Activated naive CD8-positive, alpha-beta T cell treated with anti-CD3 and anti-CD28 coated beads for 36 hours (primary cell): ENCODE data around the gene ACTN2. TPM values are rescaled to one million over a fixed set of nuclear protein-coding genes. Genes with fewer than 3 reads are reported as not detected.

Experiments
- DNase-seq: peaks from one replicate; pipeline ENCODE4 v3.0.0; 2021
- H3K27ac Mint-ChIP-seq: one replicate; pipeline ENCODE4 v1.8.0; 2022; ENCODE audit warnings: mild to moderate bottlenecking, moderate library complexity, mixed read lengths
- H3K27me3 Mint-ChIP-seq: one replicate; pipeline ENCODE4 v1.8.0; 2022; ENCODE audit warnings: mild to moderate bottlenecking, mixed read lengths
- H3K36me3 Mint-ChIP-seq: one replicate; pipeline ENCODE4 v1.8.0; 2021; ENCODE audit warnings: mild to moderate bottlenecking, mixed read lengths
- H3K4me1 Mint-ChIP-seq: one replicate; pipeline ENCODE4 v1.8.0; 2021; ENCODE audit warnings: mixed read lengths
- H3K4me3 Mint-ChIP-seq: one replicate; pipeline ENCODE4 v1.8.0; 2022; ENCODE audit warnings: mild to moderate bottlenecking, moderate library complexity, mixed read lengths
- H3K9me3 Mint-ChIP-seq: one replicate; pipeline ENCODE4 v1.8.0; 2022; ENCODE audit warnings: mixed read lengths
- total RNA-seq, 2 experiments: library from RNA; stranded (reverse); gene quantifications; one replicate each; pipeline ENCODE4 v1.2.3, GENCODE V29; 2021

Gene ACTN2
- total RNA-seq, 2 experiments from 2014 or later: 0.37 to 0.38 TPM

DNA sequence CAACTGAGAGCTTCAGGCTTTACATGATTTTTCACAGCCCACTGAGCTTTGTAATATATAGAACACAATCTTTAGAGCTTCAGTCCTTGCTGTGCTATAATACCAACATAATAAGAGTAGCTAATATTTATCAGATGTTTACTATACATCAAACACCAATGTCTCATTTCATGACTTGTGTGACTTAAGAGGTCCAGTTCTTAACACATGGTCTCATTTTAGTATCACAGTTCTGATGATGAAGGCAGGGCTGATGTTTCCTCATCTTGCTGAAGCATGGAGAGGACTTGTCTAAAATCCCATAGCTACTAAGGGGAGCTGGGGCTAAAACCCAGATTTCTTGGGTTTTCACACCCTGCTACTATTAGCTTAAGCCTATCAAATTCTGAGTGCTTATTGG, 114.3 kb downstream of the ACTN2 start:
- Mint-ChIP-seq H3K27ac (peak overlapping the region; percentile 83), H3K36me3 (peaks cover 42% of the 10 kb centered on the region), H3K9me3 (no peaks in the 10 kb centered on the region), H3K4me3 (no peak overlapping the region), H3K4me1 (peaks cover 64% of the 10 kb centered on the region), H3K27me3 (no peaks in the 10 kb centered on the region)
- no peak for DNase-seq

DNA sequence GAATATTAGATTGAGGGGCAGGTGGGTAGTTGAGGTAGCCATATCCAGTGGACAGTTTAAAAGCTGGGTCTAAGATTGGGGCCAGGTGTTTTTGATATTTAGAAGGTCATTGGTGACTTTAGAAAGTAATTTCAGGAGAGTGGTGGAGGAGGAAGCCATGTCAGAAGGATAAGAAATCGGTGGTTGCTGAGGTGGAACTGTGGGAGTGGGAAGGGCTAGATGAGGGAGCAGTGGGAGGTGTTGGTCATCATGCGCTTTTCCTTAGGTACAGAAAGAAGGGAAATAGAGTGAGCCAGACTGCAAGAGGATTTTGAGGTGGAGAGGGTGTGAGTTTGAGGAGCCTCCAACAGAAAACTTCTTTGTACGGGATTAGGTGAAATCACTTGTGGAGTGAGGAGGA, 116.0 kb downstream of the ACTN2 start:
- H3K4me1 Mint-ChIP-seq: peaks cover 56% of the 10 kb centered on the region
- H3K9me3 Mint-ChIP-seq: no peaks in the 10 kb centered on the region
- no peak overlapping the region for H3K4me3 Mint-ChIP-seq
- no peaks in the 10 kb centered on the region for H3K27me3 Mint-ChIP-seq
- peak overlapping the region; percentile 8 for H3K27ac Mint-ChIP-seq
- peaks cover 41% of the 10 kb centered on the region for H3K36me3 Mint-ChIP-seq
- DNase-seq: no peak

DNA sequence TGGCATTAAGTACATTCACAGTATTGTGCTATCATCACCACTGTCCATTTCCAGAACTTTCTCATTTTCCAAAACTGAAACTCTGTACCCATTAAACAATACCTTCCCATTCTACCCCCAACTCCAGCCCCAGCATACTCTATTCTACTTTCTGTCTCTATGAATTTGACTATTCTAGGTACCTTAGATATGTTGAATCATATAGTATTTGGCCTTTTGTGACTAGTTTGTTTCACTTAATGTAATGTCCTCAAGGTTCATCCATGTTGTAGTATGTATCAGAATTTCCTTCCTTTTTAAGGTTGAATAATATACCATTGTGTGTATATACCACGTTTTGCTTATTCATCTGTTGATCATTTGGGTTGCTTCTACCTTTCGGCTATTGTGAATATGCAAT, 120.3 kb downstream of the ACTN2 start:
- H3K9me3 Mint-ChIP-seq: no peaks in the 10 kb centered on the region
- no peak for DNase-seq
- no peaks in the 10 kb centered on the region for H3K27me3 Mint-ChIP-seq
- H3K36me3 Mint-ChIP-seq: peaks cover 47% of the 10 kb centered on the region
- H3K4me1 Mint-ChIP-seq: peaks cover 40% of the 10 kb centered on the region
- no peak overlapping the region for H3K27ac Mint-ChIP-seq
- no peak overlapping the region for H3K4me3 Mint-ChIP-seq

DNA sequence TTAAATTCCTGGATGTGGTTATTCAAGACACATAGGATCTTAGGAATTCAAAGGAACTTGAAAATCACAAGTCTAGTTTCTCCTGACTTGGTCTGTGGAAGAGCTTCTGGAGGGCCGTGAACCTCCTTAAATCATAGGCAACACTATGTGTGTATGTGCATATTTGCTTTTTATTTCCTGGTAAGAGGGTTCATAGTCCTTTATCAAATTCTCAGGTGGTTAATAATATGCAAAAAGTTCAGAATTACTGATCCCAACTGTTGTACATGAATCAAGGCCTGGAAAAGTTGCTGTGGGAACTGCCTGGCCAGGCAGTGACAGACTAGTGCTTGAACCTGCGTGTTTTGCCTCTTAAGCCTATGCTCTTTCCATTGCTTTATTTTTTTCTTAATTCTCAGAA, 121.7 kb downstream of the ACTN2 start:
- peaks cover 39% of the 10 kb centered on the region for H3K36me3 Mint-ChIP-seq
- peaks cover 28% of the 10 kb centered on the region for H3K4me1 Mint-ChIP-seq
- H3K27ac Mint-ChIP-seq: no peak overlapping the region
- DNase-seq: no peak
- no peaks in the 10 kb centered on the region for H3K9me3 Mint-ChIP-seq
- no peaks in the 10 kb centered on the region for H3K27me3 Mint-ChIP-seq
- no peak overlapping the region for H3K4me3 Mint-ChIP-seq

DNA sequence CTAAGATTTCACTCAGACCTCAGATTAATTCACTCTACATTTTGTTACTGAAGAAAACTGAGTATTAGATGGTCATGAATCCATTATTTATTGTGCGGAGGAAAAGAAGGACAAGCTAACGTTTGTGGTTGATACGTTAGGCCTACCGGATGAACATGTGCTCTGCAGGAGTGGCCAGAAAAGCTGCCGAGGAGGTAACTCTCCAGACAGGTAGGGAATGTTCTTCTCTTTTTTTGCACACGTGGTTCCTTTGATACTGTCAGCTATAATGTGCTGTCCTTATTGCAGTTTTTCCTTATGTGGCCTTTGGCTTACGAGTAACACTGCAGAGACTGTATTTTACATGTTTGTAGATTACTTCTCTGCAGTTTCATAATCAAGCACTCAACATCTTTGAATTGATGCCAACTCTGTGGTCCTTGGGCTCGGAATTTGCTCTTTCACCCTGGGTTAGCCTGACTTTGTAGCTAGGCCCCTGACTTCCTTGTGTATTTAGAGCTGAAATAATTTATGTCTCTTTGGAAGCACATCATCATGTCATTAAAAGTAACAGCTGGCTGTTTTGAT, 122.3 kb downstream of the ACTN2 start:
- H3K9me3 Mint-ChIP-seq: no peaks in the 10 kb centered on the region
- H3K27me3 Mint-ChIP-seq: no peaks in the 10 kb centered on the region
- no peak overlapping the region for H3K4me3 Mint-ChIP-seq
- H3K27ac Mint-ChIP-seq: no peak overlapping the region
- H3K4me1 Mint-ChIP-seq: peaks cover 22% of the 10 kb centered on the region
- peaks cover 41% of the 10 kb centered on the region for H3K36me3 Mint-ChIP-seq
- no peak for DNase-seq

DNA sequence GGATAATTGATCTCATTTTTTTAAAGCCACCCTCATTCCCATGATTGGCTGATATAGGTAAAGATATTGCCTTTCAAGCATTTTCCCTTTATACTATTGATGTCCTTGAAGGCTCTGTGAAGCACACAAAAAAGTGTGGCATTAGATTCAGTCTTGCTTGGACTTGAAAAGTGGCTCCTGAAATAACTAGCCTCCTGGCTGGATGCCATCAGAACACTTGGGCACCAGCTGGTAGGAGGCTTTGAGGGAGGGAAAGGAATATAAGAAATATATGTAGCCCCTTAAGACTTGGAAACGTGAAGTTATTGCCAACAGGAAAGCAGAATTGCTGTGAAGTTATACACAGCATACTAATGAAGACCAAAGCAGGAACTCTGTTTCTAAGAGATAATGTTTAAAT, 122.8 kb downstream of the ACTN2 start:
- no peaks in the 10 kb centered on the region for H3K27me3 Mint-ChIP-seq
- no peak overlapping the region for H3K4me3 Mint-ChIP-seq
- DNase-seq: no peak
- peaks cover 22% of the 10 kb centered on the region for H3K4me1 Mint-ChIP-seq
- no peaks in the 10 kb centered on the region for H3K9me3 Mint-ChIP-seq
- peaks cover 42% of the 10 kb centered on the region for H3K36me3 Mint-ChIP-seq
- H3K27ac Mint-ChIP-seq: peak overlapping the region; percentile 40

DNA sequence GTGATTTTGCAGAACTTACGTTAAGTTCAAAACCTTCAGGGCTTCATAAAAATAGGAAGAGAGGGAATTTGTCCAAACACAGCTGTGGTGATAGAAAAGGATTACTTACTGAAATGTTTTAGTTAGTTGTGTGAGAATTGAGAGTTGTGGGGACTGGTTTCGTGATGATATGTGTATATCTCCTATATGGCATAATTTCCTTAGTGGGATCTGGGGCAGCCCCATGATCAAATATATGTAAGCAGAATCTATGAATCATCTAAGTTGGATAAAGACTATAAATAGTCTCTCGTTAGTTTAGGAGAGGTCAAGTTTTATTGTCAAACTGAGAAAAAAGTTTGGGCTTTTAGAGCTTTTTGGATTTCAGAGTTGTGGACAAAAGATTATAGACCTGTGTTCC, 123.7 kb downstream of the ACTN2 start:
- peaks cover 41% of the 10 kb centered on the region for H3K36me3 Mint-ChIP-seq
- no peak overlapping the region for H3K4me3 Mint-ChIP-seq
- no peaks in the 10 kb centered on the region for H3K27me3 Mint-ChIP-seq
- peak overlapping the region; percentile 67 for H3K27ac Mint-ChIP-seq
- H3K4me1 Mint-ChIP-seq: peaks cover 19% of the 10 kb centered on the region
- H3K9me3 Mint-ChIP-seq: no peaks in the 10 kb centered on the region
- no peak for DNase-seq

DNA sequence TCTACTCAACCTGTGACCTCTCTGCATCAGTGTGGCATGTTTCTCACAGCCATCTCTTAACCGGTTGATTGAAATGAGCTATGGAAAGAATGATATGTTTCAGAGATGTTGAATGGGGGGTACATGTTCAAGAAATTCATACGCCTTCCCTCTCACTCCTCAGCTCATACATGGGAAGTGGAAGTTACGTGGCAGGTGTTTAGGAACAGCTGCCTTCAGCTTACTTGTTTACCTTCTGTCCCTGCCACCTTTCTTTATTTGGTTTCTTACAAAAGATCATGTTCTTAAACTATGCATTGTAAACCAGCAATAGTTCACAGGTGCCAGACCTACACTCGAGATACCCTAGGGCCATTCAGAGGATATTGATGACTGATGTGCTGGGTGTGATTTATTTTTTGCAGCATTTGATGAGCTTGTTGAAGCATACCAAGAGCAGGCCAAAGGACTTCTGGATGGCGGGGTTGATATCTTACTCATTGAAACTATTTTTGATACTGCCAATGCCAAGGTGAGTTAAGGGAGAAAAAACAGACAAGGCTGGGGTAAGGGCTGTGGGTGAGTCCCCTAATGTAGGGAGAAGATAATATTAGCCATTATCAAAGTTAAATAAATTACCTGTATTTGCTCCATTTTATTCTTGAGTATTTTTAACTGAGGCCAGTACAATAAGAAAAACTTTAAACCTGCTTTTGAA, 126.2 kb downstream of the ACTN2 start:
- Mint-ChIP-seq H3K4me1 (peaks cover 20% of the 10 kb centered on the region), H3K9me3 (no peaks in the 10 kb centered on the region), H3K36me3 (peaks cover 44% of the 10 kb centered on the region), H3K4me3 (no peak overlapping the region), H3K27me3 (no peaks in the 10 kb centered on the region), H3K27ac (peak overlapping the region; percentile 25)
- DNase-seq: no peak

Other genes starting within 250 kb of the ACTN2 start
- 10 to 100 TPM; 69.0 to 76.6 TPM for gene LGALS8, start 162.5 kb upstream of the ACTN2 start, total RNA-seq
- 100 to 1,000 TPM; 101 TPM for gene HEATR1, start 82.0 kb upstream of the ACTN2 start, total RNA-seq
- gene MTR, start 108.8 kb downstream of the ACTN2 start, total RNA-seq: 10 to 100 TPM; 60.2 to 62.8 TPM